HT-29 (cell line): ENCODE measurements around the gene DOCK4. TPM values are rescaled to one million over a fixed set of nuclear protein-coding genes. Genes with fewer than 3 reads are reported as not detected.
A peak's percentile ranks its signal among the peaks of the same experiment; 100 is the strongest.

Experiments used
- DNase-seq: peaks from one replicate; pipeline ENCODE4 v3.0.0-alpha.2; 2015; ENCODE audit warnings: low spot score
- total RNA-seq: library from RNA; depleted of rRNA; stranded (reverse); fragments of >200 nt; shearing (Covaris generic); gene quantifications from 2 replicates; pipeline ENCODE4 v1.2.3, GENCODE V29; 2014

DOCK4 gene
- total RNA-seq, 1 experiment from 2014 or later, result 4.9 TPM

DNA sequence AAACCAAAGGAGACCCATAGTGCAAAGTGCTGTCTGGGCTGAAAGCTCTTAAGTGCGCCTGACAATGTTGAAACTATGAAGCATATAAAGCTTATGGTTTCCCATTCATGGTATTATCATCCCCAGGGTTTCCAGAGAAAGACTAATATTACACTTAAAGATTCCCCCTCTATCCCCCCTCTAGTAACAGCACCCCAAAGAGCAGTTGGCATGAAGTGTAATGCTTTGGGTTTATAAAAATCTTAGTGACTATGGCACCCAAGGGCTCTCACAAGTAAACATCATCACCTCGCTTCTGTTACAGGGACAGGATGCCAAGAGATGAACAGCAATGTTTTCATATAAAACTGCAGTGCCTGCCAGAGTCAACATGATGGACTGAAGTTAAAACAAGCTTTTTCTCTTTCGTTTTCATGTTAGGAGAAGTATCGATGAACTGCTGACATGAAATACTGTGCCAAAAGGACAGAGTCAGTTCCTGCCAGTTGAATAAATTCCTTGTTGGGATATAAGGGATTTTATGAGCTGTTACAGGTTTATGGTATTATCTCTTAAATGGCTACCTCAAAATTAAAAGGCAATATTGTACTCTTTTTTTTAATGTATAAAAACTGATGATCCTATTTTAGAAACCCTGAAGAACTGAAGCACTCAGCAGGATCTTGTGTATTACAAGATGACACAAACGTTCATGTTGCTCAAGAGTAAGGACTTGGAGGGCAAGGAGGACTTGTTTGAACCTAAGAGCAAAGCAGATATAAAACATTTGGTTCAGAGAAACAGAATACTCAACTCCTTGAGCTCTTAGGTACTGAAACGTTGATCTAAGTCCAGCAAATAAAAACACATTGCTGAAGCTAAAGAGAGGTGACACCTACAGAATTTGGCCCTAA, 440.2 kb downstream of the DOCK4 start:
- no peak for DNase-seq

DNA sequence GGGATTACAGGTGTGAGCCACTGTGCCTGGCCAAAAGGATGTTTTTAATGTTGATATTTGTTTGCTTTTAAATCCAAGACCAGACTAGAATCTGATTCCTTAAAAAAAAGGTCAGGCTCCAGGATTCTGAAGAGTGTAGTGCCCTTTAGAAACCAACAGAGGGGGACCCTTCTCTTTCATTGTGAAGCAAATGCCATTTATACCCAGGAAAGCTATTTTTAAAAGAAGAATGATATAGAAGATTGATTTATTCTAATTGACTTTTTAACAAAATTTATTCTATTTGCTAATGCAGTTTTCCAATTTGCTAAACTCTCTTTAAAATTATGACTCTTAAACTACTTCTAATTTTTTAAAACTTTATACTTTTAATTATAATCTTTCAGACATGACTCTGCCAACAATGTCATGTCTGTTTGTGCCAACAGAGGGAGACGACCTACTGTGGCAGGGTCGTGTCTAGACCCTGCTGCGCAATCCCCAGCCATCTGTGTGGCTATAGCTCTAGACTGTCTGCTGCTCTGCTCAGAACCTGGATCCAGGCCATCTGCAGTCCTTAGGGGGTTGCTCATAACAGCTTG, 442.9 kb downstream of the DOCK4 start:
- peak; percentile 78 for DNase-seq

DNA sequence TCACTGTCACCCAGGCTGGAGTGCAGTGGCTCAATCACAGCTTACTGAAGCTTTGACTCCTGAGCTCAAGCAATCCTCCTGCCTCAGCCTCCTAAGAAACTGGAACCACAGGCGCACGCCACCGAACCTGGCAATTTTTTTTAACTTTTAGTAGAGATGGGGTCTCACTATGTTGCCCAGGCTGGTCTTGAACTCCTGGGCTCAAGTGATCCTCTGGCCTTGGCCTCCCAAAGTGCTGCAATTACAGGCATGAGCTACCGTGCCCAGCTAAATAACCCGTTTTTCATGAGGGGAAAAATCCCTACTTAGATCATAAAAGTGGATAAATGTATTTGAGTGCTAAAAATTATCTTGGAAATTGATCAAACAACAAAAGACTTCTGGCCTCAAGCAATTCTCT, 443.4 kb downstream of the DOCK4 start:
- no peak for DNase-seq

DNA sequence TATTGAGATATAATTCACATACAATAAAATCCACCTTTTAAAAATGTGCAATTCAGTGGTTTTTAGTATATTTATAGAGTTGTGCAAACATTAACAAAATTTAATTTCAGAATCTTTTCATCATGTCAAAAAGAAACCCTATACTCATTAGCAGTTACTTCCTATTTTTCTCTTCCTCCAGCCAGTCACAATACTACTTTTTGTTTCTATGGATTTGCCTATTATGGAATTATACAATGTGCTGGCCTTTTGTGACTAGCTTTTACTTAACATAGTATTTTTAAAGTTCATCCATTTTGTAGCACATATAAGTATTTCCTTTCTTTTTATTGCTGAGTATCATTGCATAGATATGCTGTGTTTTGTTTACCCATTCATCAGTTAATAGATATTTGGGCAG, 444.0 kb downstream of the DOCK4 start:
- no peak for DNase-seq

DNA sequence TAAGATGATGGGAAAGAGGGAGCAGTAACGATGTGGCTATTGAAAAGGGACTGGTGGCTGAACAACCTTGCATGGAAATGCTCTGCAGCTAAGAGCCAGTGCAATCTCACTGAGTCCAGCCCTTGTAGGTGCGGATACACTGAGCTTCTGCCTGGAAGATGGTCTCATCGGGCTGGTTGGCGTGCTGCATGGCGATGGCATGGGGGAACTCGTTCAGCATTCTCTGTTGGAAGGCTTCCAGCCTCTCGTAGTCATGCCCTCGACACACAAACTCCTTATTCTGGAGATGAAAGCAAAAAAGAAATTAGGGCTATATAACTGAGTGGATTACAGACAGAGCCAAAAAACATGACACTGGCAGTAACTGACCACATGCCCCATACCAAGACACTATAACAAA, 446.2 kb downstream of the DOCK4 start:
- no peak for DNase-seq

DNA sequence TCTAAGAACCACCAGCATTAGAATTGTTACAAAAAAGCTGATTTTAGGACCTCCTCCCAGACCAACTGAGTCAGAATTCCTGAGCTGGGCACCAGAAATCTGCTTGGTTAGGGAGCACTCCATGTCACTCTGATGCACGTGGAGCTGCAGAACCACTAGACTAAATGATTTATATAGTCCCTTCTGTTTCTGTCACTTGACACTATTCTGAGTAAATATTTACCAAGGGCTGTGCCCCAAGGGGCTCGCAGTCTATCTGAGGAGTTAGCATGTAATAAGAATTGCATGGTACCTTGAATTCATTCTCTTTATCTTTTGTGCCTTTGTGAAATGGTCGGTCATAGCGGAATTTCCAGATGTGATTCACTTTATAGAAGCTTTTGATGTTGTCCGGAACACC, 447.9 kb downstream of the DOCK4 start:
- no peak for DNase-seq

DNA sequence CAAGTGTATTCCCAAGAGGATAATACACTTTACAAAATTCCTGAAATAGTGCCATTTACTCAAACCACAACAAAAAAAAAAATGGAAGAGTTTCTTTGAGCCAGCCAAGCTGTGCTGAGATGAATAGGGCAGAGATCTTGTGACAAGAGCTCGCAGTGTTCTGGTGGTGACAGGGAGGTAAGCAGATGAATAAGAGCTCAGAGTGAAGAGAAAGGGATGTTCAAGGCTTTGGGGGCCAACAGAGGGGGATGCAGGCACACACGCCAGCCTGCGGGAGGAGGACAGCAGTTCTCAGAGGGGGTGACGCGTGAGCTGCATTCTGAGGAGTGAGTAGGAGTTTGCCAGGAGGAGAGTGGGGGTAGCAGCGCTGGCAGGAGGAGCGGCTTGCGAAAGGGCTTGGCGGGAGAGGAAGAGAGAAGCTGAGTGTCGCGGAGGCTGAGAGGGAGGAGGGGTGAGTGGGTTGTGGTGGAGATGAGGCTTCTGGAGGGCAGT, 449.5 kb downstream of the DOCK4 start:
- no peak for DNase-seq

DNA sequence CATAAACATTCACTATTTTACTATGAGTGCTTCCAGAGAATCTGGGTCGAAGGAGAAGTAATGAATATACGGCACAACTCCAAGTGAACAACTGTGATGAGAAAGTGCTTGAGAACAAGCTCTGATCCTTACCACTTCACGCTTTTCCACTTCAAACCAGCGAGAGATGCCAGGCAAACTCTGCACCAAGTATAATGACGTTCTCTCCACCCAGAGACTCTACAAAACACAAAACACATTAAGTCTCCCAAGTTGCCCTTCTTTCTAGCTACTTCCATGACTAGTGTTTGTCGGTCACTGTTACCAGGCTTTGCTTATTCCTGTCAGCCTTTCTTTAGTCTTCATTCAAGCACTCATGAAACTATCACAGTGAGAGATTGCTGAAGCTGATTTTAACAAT, 450.8 kb downstream of the DOCK4 start:
- no peak for DNase-seq

DNA sequence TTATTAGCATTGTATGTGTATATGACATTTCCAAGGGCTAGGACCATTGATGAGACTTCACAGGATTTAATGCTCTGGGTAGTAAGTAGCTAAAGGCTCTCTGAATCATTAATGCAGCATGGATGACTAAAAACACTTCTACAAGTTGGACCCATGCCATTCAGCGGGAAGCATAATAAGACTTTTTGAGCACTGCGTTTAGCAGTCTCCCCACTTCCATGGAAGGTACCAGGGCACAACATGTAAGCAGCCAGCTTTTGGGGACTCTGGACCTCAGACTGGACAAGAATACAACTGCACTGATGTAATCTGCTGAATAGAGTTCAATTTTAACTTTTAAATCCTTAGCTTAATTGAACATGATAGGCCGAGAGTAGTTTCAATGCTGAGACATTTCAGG, 452.2 kb downstream of the DOCK4 start:
- no peak for DNase-seq

DNA sequence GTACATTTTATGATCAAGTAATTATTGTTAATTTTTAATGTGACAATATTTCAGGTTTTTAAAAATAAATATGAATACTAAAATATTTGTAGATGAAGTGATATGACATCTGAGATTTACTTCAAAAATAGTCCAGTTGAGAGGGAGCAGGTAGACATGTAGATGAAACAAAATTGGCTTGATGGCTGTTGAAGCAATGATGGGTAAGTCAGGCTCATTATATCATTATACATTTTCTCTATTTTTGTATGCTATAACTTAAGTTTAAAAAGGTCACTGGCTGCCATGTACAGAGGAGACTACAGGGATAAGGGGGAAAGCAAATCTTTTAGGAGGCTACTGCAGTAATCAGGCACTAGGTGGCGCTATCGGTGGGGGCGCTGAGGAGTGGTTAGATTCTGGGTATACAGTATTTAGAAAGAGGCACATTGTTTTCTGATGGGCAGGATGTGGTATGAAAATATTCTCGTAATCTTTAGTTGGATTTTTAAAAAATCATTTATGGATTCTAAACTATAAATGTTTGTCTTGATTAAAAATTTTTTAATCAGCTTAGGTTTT, 454.1 kb downstream of the DOCK4 start:
- peak; percentile 80 for DNase-seq

DNA sequence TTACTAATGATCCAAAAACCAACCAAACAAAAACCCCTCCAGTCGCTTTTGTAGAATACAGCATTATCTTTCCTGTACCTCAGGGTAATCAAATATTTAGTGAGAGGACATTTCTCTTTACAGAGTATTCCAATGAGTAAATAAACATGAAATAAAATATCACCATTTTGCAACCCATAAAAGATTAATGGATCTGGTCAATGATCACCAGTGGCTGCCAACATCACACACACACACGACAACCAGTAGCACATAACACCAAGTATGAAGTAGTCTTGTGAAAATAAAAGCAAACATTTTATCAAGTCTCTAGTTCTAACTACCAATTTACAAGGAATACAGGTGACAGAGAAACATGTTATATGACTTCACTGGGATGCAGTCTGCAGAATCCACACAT, 455.3 kb downstream of the DOCK4 start:
- no peak for DNase-seq

DNA sequence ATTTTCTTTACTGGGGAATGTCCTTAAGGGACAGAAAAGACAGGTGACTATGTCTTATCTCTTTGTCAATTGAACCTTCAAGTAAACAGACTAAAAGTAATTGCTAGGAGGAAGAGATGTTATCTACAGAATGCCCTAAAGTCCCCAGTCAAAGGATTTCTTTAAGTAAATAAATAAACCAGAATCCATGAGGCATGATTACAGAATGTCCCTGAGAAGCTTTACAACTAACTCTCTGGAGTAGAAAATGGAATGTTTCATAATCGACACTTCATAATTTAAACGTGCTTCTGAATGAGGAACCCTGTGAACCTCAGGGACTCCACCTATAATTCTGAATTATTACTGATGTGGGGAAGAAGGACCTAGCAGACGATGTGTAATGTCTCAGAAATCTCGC, 456.0 kb downstream of the DOCK4 start:
- DNase-seq, result peak; percentile 32

DNA sequence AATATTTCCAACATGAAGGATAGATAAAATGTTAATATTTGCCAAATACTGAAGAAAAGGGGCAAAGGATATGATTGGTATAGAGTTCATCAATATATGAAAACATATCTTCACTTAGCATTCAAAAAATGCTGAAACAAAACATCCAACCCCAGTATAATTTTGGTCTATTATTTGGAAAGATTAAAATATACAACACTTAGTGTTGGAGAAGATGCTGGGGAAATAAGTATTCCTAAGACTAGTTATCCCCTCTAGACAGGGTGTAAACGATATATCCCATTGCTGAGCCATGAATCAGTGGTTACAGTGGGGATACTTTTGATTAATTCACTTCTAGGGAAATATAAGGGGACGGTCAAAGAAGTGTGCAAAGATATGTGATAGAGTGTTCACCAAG, 456.6 kb downstream of the DOCK4 start:
- no peak for DNase-seq

DNA sequence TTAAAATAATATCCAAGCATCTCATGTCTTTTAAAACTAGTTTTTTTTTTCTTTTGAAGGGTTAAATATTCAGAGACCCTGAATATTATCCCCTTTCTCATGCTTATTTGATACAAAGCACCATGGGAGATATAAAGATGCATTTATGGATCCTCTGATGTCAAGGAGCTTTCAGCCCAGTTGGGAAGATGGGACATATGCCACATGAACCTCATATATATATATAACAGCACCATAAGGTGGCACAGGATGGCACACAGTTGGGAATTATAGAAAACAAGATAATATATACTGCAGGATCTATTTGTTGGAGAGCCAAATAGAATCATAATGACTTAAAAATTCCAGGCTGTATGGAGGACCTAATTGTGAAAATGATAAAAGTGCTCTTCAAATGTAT, 458.5 kb downstream of the DOCK4 start:
- DNase-seq, result no peak

DNA sequence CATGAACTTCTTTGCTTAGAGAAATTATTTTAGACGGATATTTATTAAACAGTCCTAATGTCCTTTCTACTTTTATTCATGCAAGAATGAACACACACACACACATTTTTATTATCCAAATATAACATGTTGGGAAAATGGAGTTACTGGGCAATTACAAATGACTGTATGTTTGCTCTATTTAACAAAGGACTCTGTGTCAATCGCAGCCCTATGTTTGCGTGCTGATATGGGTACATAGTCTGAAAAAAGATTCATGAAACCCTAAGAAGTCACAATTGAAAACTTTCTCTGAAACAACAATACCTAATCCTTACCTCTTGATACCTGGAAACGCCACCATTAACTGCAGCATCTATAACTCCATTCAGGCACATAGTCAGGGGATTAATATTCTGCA, 459.2 kb downstream of the DOCK4 start:
- DNase-seq, result no peak

DNA sequence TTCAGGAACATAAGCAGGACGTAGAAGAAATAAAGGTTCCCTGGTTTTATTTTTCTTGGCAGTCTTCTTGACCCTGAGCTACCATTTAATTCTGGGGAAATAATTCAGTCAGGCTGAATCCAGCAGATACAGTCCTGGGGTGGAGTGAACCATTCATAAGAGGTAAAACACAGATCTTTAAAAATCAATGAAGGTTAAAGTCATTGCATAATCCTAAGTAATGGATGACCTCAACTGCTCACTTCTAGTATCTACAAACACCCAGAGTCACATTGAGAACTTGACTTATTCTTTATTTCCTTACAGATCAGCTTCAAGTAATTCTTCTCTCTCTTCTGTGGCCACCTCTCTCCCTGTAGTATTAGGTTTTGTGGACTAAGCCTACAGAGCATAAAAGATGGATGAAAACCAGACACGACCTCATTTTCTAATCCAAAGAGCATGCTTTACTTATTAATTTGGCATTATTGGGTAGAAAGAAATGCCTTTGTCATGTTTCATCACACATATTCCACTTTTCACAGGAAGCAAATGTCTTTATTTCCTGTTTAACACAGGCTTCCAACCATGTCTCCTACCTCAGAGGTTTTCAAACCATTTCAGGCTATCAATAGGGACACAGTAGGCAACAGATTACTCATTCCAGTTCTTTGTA, 461.6 kb downstream of the DOCK4 start:
- no peak for DNase-seq

DNA sequence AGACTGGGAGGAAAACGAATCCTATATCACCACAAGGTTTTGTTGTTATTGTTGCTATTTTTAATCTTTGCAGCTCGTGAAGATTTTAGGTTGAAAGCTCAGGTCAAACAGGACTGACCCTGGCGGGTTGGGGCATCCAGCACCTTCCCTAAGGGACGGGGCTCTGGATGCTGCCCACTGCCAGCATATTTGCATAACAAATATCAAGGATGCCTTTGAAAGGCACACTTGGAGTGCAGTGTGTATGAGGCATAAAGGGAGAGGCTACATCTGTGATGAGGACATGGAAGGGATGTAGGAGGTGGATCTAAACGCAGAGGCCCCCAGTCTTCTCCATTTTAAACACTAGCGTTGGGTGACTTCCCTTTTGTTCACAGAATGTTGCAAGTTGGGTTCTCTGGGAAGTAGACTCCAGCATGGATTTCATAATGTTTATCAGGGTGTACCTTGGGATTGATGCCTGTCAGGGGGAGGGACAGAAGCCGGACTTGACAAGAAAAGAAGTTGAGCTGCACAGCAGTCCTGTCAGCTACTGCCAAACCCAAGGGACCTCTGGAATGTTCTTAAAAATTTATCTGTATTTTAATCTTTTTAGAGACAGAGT, 462.9 kb downstream of the DOCK4 start:
- no peak for DNase-seq

DNA sequence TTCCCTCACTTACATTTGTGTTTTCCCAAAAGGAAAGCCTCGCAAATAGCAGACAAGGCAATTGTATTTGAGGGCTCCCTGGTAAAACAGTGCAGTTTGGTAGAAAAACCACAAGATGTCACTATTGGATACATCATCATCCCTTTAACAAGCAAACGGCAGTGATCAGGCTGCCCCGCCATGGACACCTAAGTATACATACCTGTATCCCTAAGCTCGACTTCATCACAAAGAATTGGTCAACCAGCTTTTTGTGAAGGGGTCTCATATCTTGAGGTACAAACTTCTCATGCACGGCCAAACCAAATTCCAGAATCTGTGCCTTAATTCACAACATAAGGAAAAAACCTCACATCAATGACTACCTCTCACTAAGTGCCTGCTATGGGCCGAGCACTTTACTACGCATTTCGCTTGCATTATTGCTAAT, 464.4 kb downstream of the DOCK4 start:
- peak; percentile 91 for DNase-seq

DNA sequence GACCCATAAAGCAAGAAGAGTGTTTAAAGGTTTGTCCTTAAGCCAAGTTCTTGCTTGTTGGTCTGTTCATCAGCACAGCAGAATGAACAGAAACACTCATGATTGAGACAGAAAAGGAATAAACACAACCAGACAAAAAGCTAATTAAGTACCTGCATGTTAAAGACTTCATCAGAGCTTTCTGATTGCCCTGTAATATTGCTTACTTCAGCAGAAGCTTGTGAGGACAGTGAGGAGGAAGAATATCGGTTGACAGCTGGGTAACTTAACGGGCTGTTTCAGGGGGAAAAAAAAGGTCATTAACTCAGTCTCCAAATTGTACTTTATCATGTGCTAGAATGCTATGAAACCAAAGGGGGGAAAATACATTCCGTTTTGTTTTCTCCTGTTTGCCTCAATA, 465.3 kb downstream of the DOCK4 start:
- no peak for DNase-seq

DNA sequence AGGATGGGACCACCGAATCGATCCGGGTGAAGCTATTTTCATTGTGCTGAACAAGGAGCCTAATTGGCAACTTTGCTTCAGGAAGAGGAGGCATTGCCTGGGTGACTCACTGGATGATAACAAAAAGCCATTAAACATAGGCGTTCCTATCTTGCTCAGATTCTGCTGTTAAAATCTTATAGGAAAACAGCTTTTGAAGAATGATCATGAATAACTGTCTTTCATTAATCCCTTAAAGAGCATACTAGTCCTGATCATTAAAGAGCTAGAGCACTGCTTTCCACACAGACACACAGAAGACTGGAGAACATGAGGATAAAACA, 469.7 kb downstream of the DOCK4 start:
- no peak for DNase-seq

DNA sequence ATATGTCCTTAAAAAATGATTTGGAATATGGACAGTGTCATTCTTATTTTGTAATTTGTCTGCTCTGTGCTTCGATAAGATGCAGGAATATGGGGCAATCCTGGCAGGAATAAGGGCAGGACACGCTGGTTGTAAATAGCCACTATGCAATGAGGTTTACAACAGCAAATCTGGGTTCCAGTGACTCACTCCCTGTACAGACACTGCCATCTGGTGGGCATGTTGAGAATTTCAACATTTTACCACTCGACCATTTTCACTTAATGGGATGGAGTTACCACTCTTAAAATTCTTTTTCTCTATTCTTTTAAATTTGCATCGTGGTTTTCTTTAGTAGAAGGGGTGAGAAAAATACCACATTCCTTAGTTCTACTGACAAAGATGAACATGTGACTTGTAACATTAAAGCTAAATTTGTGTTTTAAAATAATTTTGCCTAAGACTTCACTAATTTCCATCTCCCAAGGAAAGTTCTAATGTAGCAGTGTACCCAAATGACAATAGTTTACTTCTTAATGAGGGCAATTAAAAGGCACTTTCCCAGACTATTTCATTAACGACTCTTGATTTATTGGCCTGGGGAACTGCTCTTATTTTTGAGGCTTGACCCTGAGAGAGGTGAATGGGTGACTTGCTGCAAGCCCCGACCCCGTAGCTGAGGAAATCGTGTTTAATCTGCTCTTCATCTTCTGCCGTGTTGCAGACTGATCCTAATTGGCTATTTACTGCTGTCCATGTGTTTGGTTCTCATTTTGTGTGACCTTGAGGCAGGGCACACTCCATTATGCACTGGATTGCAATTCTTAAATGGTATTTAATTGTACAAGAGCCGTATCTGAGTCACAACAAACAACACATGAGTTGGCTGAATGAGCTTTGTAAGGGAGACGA, 470.3 kb downstream of the DOCK4 start:
- DNase-seq, result peak; percentile 90
